Measurements from ENCODE around the gene TESK2. TPM values are rescaled to one million over a fixed set of nuclear protein-coding genes. Genes with fewer than 3 reads are reported as not detected.

The TESK2 gene
- polyA plus RNA-seq, 4 donors, result 5.5 to 22.1 (median 12.6) TPM

DNA sequence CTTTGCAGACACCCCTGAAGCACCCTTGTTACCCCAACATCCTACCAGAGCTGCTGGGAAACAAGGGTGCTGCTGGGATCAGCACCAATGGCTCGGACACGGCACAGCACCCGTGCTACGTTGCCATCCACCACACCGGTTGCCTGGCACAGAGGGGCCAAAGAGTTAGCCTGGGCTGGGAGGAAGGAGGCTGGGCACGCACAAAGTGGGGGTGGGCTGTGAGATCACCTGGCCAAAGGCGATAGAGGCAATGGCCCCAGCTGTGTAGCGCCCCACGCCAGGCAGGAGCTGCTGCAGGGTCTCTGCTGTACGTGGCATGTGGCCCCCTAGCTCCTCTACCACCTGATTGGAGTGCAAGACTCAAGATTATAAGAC is 158.6 kb downstream of the TESK2 start:
- Histone ChIP-seq H3K27ac (ENCODE audit: low read depth in 1 of 3, low read length in 2 of 3) (no peak overlapping the region), H3K4me1 (ENCODE audit: control insufficient read depth in 3 of 3, insufficient read depth in 2 of 3, low read depth in 1 of 3, low read length in 2 of 3) (peaks cover 2 to 44% (median 6%) of the 10 kb centered on the region in 3 donors), H3K36me3 (ENCODE audit: control insufficient read depth in 3 of 3, insufficient read depth in 2 of 3, low read depth in 1 of 3, low read length in 3 of 3) (peaks cover 4 to 66% (median 5%) of the 10 kb centered on the region in 3 donors), H3K27me3 (ENCODE audit: control insufficient read depth in 3 of 3, insufficient read depth in 3 of 3, low read length in 3 of 3) (no peaks in the 10 kb centered on the region), H3K9me3 (ENCODE audit: control insufficient read depth in 2 of 2, insufficient read depth in 1 of 2, low read depth in 1 of 2, low read length in 1 of 2) (no peaks in the 10 kb centered on the region), H3K4me3 (ENCODE audit: low read depth in 1 of 3, low read length in 3 of 3) (no peak overlapping the region)
- 90 to 96% (median 92%) methylated on average over 9 to 10 of the region's 10 CpGs for WGBS, 3 donors
- no peak for DNase-seq
- FAIRE-seq, result no peak

DNA sequence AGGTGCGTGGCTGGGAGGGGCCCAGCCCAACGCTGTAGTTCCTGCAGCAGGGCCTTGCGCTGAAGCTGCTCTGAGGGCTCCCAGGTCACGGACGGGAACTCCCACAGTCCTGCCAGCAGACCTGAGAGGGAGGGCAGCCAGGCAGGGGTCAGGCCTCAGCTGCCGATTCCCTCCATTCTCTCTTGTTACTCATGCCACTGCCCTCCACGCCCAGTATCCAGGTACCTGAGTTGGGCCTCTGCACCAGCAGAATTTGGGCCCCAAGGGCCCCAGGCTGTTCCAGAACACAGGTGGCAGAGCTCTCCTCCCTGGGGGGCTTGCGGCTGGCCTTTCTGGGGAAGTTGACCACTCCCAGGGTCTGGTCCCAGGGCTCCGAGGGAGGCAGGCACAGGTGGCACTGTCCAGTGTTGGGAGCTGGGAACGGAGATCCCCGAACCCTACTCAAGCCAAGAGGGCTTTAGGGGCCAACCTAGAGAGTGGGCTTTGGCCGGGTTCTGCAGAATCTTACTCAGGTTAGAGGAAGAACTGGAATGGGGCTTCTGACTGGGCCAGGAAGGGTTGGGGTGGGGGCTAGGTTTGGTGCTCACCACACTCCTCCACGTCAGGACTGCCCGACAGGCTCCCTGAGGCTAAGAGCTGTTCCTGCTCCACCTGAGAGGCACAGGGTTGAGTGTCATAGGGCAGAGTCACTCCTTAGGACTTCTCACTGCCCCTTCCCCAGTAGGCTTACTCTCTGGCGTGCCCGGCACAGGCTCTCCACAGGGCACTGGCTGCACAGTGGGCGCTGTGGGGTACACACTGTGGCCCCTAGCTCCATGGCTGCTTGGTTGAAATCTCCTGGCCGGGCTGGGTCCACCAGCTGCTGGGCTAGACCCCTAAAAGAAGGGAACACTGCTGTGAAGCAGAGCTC is 159.3 kb downstream of the TESK2 start:
- Histone ChIP-seq H3K4me3 (ENCODE audit: low read depth in 1 of 3, low read length in 3 of 3) (no peak overlapping the region), H3K36me3 (ENCODE audit: control insufficient read depth in 3 of 3, insufficient read depth in 2 of 3, low read depth in 1 of 3, low read length in 3 of 3) (peaks cover 4 to 66% (median 5%) of the 10 kb centered on the region in 3 donors), H3K27ac (ENCODE audit: low read depth in 1 of 3, low read length in 2 of 3) (no peak overlapping the region), H3K4me1 (ENCODE audit: control insufficient read depth in 3 of 3, insufficient read depth in 2 of 3, low read depth in 1 of 3, low read length in 2 of 3) (peaks cover 2 to 41% (median 5%) of the 10 kb centered on the region in 3 donors), H3K9me3 (ENCODE audit: control insufficient read depth in 2 of 2, insufficient read depth in 1 of 2, low read depth in 1 of 2, low read length in 1 of 2) (no peaks in the 10 kb centered on the region), H3K27me3 (ENCODE audit: control insufficient read depth in 3 of 3, insufficient read depth in 3 of 3, low read length in 3 of 3) (no peaks in the 10 kb centered on the region)
- FAIRE-seq (no peak), DNase-seq (no peak)
- WGBS, 3 donors, result 94 to 97% (median 95%) methylated on average over 17 to 18 of the region's 18 CpGs

DNA sequence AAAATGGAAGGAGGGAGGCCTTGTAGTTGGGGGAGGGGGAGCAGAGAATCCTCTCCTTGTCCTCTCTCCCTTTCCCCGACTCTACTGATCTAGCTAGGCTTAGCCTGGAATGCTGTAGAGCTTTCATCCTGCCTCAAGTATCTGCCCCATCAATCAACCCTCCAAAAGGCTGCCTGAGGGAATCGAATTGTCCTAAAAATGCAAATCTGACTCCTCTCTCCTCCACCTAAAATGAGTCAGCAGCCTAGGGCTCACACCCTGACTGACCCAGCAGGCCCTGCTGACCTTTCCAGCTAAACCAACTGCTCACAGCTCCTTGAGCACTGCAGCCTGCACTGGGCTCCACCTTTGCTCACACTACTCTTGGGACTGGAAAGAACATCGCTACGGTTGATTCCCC is 161.5 kb downstream of the TESK2 start:
- DNase-seq (no peak), FAIRE-seq (no peak)
- H3K9me3 ChIP-seq (ENCODE audit: control insufficient read depth in 2 of 2, insufficient read depth in 1 of 2, low read depth in 1 of 2, low read length in 1 of 2), result no peaks in the 10 kb centered on the region
- H3K36me3 ChIP-seq (ENCODE audit: control insufficient read depth in 3 of 3, insufficient read depth in 2 of 3, low read depth in 1 of 3, low read length in 3 of 3), result peaks cover 4 to 64% (median 5%) of the 10 kb centered on the region in 3 donors
- no peak overlapping the region for H3K27ac ChIP-seq (ENCODE audit: low read depth in 1 of 3, low read length in 2 of 3)
- 73 to 81% (median 79%) methylated on average over 3 to 4 of the region's 4 CpGs for WGBS, 3 donors
- no peak overlapping the region for H3K4me3 ChIP-seq (ENCODE audit: low read depth in 1 of 3, low read length in 3 of 3)
- peaks cover 0 to 24% (median 2%) of the 10 kb centered on the region in 3 donors for H3K4me1 ChIP-seq (ENCODE audit: control insufficient read depth in 3 of 3, insufficient read depth in 2 of 3, low read depth in 1 of 3, low read length in 2 of 3)
- H3K27me3 ChIP-seq (ENCODE audit: control insufficient read depth in 3 of 3, insufficient read depth in 3 of 3, low read length in 3 of 3), result no peaks in the 10 kb centered on the region

DNA sequence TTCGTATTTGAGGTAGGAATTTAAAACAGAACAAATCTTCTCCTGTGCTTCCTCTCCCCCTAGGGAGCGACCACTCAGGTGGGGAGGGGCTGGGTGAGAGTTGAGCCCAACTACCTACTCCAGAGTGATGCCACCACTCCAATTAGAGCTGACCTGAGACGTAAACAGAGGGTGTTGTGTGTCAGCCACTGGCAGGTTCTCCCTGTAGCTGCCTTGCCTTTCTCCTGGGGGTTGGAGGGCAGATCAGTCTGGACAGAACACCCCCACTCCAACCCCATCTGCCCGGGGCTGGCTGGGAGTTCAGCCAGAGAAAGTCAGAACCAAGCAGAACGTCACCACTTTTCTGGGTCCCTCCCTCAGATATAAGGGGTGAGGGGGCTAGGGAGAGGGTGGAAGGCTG is 162.3 kb downstream of the TESK2 start:
- peaks cover 4 to 58% (median 5%) of the 10 kb centered on the region in 3 donors for H3K36me3 ChIP-seq (ENCODE audit: control insufficient read depth in 3 of 3, insufficient read depth in 2 of 3, low read depth in 1 of 3, low read length in 3 of 3)
- DNase-seq, result no peak

DNA sequence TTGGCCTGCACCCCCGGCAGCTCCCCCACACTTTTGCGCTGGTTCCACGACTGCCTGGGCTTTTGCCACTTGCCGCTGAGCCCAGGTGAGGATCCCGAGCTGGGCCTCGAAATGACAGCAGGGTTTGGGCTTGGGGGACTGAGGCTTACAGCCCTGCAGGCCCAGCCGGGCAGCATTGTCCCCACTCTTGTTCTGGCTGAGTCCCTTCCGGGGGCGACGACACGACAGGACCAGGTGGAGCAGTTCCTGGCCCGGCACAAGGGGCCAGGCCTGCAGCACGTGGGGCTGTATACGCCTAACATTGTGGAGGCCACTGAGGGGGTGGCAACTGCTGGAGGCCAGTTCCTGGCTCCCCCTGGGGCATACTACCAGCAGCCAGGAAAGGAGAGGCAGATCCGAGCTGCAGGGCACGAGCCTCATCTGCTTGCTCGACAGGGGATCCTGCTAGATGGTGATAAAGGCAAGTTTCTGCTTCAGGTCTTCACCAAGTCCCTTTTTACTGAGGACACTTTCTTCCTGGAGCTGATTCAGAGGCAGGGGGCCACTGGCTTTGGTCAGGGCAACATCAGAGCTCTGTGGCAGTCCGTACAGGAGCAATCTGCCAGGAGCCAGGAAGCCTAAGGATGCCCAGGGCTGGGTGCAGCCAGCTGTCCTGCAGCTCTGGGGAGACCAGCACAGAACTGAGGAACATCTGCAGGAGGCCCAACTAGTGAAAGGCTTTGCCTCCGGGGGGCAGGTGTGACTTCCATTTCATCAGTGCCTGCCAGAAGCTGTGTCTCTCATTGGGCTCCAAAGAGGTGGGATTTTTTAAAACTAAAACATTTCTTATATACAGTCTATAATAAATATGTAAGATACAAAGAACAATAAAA is 163.1 kb downstream of the TESK2 start:
- Histone ChIP-seq H3K4me3 (ENCODE audit: low read depth in 1 of 3, low read length in 3 of 3) (peak overlapping the region in 2 of 3 donors; percentile 48 to 53), H3K36me3 (ENCODE audit: control insufficient read depth in 3 of 3, insufficient read depth in 2 of 3, low read depth in 1 of 3, low read length in 3 of 3) (peaks cover 4 to 50% (median 5%) of the 10 kb centered on the region in 3 donors), H3K4me1 (ENCODE audit: control insufficient read depth in 3 of 3, insufficient read depth in 2 of 3, low read depth in 1 of 3, low read length in 2 of 3) (peaks cover 0 to 16% (median 2%) of the 10 kb centered on the region in 3 donors), H3K27ac (ENCODE audit: low read depth in 1 of 3, low read length in 2 of 3) (peak overlapping the region in 1 of 3 donors; percentile 2), H3K9me3 (ENCODE audit: control insufficient read depth in 2 of 2, insufficient read depth in 1 of 2, low read depth in 1 of 2, low read length in 1 of 2) (no peaks in the 10 kb centered on the region), H3K27me3 (ENCODE audit: control insufficient read depth in 3 of 3, insufficient read depth in 3 of 3, low read length in 3 of 3) (no peaks in the 10 kb centered on the region)
- FAIRE-seq (no peak), DNase-seq (peak in 1 of 2 donors; percentile 55)
- WGBS, 3 donors, result 21 to 48% (median 27%) methylated on average over 19 of the region's 19 CpGs

More for the DNA sequence above, 162.3 kb downstream of the TESK2 start:
- no peaks in the 10 kb centered on the region for H3K27me3 ChIP-seq (ENCODE audit: control insufficient read depth in 3 of 3, insufficient read depth in 3 of 3, low read length in 3 of 3)
- no peaks in the 10 kb centered on the region for H3K9me3 ChIP-seq (ENCODE audit: control insufficient read depth in 2 of 2, insufficient read depth in 1 of 2, low read depth in 1 of 2, low read length in 1 of 2)
- H3K4me3 ChIP-seq (ENCODE audit: low read depth in 1 of 3, low read length in 3 of 3), result peak overlapping the region in 1 of 3 donors; percentile 48
- WGBS, 3 donors, result 33 to 58% (median 56%) methylated on average over 5 of the region's 5 CpGs
- FAIRE-seq, result no peak
- H3K27ac ChIP-seq (ENCODE audit: low read depth in 1 of 3, low read length in 2 of 3), result no peak overlapping the region
- H3K4me1 ChIP-seq (ENCODE audit: control insufficient read depth in 3 of 3, insufficient read depth in 2 of 3, low read depth in 1 of 3, low read length in 2 of 3), result peaks cover 0 to 17% (median 2%) of the 10 kb centered on the region in 3 donors

DNA sequence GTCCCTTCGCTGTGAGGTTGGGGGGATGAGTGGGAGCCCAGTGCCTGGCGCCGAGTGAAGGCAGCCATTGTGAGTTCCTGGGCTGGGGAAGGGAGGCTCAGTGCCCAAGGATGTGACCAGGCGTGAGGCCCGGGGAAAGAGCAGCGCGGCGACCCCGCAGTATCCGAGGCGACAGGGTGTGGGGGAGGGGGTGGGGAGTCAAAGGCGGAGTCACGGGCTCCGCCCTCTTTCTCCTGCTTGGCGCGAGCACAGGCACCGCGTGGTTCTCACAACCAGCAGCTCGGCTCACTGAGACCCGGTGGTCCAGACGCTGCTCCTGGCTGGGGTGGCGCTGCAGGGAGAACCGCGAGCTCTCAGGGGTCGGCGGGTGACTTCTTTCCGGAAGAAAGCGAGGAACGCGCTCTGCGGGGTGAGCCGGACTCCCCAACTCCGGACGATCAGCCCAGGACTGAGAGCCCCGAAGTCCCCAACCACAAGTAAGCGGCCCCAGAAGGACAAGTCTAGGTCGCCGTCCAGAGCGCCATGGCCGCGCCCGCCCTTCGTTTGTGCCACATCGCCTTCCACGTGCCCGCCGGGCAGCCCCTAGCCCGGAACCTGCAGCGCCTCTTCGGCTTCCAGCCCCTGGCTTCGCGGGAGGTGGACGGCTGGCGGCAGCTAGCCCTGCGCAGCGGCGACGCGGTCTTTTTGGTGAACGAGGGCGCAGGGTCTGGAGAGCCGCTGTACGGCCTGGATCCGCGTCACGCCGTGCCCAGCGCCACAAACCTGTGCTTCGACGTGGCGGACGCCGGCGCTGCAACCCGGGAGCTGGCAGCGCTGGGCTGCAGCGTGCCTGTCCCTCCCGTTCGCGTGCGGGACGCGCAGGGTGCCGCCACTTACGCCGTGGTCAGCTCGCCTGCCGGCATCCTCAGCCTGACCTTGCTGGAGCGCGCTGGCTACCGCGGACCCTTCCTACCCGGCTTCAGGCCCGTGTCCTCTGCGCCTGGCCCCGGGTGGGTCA is 164.0 kb downstream of the TESK2 start, which contains the start of gene HPDL:
Gene HPDL (plus strand): TSS at position 269 of the 997 bp plus-strand sequence. CDS start 254 bp downstream, at position 523.
- DNase-seq (peak; percentile 57 to 87), FAIRE-seq (no peak)
- Histone ChIP-seq H3K36me3 (ENCODE audit: control insufficient read depth in 3 of 3, insufficient read depth in 2 of 3, low read depth in 1 of 3, low read length in 3 of 3) (peaks cover 0 to 41% (median 0%) of the 10 kb centered on the region in 3 donors), H3K27ac (ENCODE audit: low read depth in 1 of 3, low read length in 2 of 3) (peak within 1 kb of the TSS in 1 of 3 donors; percentile 2), H3K9me3 (ENCODE audit: control insufficient read depth in 2 of 2, insufficient read depth in 1 of 2, low read depth in 1 of 2, low read length in 1 of 2) (no peaks in the 10 kb centered on the region), H3K27me3 (ENCODE audit: control insufficient read depth in 3 of 3, insufficient read depth in 3 of 3, low read length in 3 of 3) (no peaks in the 10 kb centered on the region), H3K4me1 (ENCODE audit: control insufficient read depth in 3 of 3, insufficient read depth in 2 of 3, low read depth in 1 of 3, low read length in 2 of 3) (peaks cover 0 to 16% (median 2%) of the 10 kb centered on the region in 3 donors), H3K4me3 (ENCODE audit: low read depth in 1 of 3, low read length in 3 of 3) (peak within 1 kb of the TSS; percentile 43 to 53 (median 48))
- 2 to 5% (median 2%) methylated on average over 83 to 96 of the region's 96 CpGs for WGBS, 3 donors

DNA sequence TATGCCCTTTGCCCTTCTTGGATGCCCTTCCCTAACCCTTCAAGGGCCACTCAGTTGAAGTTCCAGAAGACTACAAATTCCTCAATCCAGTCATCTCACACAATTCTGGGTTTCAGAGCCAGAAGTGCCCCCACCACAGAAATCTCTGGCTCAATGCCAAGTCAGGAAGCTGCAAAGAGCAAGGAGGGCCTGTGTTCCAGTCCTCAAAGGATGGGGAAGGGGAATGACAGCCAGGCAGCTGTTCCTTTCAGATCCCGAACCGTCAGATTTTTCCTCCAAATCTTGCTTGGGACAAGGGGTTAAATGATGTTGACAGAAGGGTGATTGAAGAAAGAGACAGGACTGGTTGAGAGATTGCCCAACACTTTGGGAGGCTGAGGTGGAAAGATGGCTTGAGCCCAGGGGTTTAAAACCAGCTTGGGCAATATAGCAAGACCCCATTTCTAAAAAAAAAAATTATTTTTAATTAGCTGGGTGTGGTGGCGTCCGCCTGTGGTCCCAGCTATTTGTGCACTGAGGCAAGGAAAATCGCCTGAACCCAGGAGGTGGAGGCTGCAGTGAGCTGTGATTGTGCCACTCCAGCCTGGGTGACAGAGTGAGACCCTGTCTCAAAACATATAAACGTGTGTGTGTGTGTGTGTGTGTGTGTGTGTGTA is 165.0 kb downstream of the TESK2 start:
- FAIRE-seq (no peak), DNase-seq (no peak)
- no peak overlapping the region for H3K27ac ChIP-seq (ENCODE audit: low read depth in 1 of 3, low read length in 2 of 3)
- 52 to 70% (median 56%) methylated on average over 6 of the region's 6 CpGs for WGBS, 3 donors
- peaks cover 0 to 16% (median 2%) of the 10 kb centered on the region in 3 donors for H3K4me1 ChIP-seq (ENCODE audit: control insufficient read depth in 3 of 3, insufficient read depth in 2 of 3, low read depth in 1 of 3, low read length in 2 of 3)
- no peaks in the 10 kb centered on the region for H3K9me3 ChIP-seq (ENCODE audit: control insufficient read depth in 2 of 2, insufficient read depth in 1 of 2, low read depth in 1 of 2, low read length in 1 of 2)
- H3K27me3 ChIP-seq (ENCODE audit: control insufficient read depth in 3 of 3, insufficient read depth in 3 of 3, low read length in 3 of 3), result no peaks in the 10 kb centered on the region
- peak overlapping the region in 1 of 3 donors; percentile 48 for H3K4me3 ChIP-seq (ENCODE audit: low read depth in 1 of 3, low read length in 3 of 3)
- peaks cover 0 to 31% (median 0%) of the 10 kb centered on the region in 3 donors for H3K36me3 ChIP-seq (ENCODE audit: control insufficient read depth in 3 of 3, insufficient read depth in 2 of 3, low read depth in 1 of 3, low read length in 3 of 3)
